ENCODE data around the gene LRRC43.
"Not testable (repeated sequence)": the region's sequence is repeated elsewhere in the genome, so short reads cannot be mapped to it uniquely, and the experiment has no call there.

Gene LRRC43

DNA sequence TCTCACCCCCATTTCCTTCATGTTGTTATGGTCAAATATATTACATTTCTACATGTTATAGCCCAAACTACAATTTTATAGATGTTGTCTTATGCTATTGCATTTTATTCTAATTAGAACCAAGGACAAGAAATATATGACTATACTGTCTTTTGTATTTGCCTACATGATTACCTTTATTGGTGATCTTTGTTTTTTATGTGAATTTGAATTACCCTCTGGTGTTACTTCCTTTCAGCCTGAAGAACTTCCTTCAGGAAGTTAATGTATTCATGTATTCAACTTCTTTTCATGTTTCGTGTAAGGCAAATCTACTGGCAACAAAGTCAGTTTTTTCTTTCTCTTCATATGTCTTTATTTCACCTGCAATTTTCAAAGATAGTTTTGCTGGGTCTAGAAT is 11.9 kb downstream of the LRRC43 start:
- no peak for DNase-seq (ENCODE audit: low spot score)

DNA sequence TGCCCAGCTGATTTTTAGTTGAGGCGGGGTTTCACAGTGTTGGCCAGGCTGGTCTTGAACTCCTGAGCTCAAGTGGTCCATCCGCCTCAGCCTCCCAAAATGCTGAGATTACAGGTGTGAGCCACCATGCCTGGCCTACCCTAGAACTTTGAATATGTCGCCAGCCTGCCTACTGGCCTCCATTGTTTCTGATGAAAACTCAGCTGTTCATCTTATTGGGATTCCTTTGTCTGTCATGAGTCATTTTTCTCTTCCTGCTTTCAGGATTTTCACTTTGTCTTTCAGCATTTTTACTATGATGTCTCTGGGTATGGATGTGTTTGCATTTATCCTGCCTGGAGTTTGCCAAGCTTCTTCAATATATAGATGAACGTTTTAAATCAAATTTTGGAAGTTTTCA is 12.5 kb downstream of the LRRC43 start:
- no peak for DNase-seq (ENCODE audit: low spot score)

DNA sequence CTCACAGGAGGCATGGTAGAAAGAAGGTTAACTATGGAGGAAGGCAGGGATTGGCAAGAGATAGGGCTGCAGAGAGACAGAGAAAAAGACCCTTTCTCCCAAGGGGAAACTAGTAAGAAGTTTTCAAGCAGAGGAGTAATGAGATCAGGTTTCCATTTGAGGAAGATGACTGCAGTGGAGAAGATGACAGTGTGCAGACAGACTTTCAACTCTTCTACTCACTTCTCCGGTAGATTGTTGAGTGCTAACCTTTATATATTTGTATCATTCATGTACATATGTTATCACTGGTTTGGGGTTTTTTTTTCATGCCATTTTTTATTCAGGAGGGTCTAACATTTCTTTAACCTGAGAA is 14.7 kb downstream of the LRRC43 start:
- DNase-seq (ENCODE audit: low spot score), result no peak

DNA sequence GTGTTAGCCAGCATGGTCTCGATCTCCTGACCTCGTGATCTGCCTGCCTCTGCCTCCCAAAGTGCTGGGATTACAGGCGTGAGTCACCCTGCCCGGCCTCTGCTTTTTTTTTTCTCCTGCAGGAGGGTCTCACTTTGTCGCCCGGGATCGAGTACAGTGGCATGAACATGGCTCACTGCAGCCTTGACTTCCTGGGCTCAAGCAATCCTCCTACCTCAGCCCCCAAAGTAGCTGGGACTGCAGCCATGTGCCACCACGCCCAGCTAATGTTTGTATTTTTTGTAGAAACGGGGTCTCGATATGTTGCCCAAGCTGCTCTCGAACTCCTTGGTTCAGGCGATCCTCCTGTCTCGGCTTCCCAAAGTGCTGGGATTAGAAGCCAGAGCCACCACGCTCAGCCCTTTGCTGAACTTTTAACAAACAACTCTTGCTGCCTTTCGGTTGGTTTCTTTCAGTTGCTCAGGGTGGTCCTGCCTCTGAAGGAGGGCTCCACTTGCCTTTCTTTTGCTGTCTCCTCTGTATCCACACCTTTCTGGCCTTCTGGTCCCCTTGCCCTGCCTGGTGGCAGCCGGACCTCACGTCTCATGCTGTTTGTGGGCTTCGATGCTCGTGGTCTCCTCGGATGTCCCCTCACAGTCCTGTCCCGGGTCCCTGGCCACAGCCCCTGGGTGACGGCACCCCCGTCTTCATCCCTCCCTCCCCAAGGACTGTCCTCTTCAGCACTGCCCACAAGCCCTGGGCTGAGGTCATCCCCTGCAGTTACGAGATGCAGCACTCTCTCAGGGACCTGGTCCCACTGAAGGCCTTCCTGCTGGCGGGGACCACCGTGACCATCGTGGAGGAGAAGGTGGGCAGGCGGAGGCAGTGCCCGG is 16.8 kb downstream of the LRRC43 start:
- DNase-seq (ENCODE audit: low spot score), result no peak

DNA sequence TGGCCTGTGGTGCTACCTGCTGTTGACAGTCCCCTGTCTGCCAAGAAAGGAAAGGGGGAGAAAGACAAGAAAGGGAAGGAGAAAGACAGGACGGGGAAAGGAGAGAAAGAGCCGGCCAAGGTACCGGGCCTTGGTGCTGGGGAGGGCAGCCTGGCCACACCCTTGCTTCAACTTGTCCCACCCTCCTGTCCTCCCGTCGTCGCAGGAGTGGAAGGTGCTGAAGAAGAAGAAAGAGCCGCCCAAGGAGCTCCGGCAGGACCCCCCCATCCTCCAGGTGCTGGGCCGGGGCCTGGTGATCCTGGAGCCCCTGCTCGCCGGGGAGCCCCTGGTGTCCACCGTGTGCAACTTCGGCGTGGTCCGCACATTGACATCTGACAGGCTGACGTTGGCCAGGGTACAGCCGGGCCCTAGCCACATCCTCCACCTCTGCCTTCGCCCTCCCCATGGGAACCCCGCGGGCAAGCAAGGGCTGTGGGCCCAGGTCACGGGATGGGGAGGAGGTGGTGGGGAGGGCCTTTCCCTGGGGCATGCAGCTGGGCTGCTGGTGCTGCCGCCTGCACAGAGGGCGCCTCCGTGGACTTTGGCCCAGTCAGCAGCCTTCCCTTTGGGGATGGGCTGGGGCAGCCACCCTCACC is 17.7 kb downstream of the LRRC43 start:
- DNase-seq (ENCODE audit: low spot score), result peak; percentile 58

DNA sequence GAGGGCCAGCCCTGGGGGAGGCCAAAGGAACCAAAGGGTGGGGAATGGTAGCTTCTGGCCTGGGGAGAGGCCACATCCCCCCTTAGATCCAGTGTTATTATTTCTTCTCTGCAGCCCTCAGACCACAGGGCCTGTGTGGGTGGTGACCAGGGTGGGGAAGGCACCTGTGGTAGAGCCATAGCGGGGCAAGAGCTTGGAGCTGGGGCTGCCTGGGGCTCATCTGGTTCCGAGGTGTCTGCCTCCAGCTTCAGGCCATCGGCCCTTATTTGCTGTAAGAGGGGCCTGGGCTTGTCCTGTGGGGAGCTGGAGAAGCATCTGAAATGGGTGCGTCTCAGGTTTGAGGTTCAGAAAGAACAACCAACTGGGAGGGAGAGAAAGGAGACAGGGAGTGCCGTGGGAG is 18.5 kb downstream of the LRRC43 start:
- DNase-seq (ENCODE audit: low spot score), result no peak

DNA sequence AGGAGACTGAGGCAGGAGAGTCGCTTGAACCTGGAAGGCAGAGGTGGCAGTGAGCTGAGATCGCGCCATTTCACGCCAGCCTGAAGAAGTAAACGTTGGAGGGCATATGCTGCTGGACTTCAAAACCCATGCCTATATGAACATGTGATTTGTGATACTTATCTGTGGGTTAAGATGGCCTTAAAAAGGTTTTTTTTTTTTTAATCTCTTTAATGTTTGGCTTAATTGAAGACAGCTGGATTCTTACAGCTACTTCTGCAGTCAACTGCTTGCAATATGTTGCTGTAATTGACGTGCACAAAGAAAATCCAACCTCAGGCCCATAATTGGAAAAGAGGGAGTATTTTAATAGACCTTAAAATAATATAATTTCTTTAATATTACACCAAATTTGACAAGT is 19.1 kb downstream of the LRRC43 start:
- DNase-seq (ENCODE audit: low spot score), result no peak

DNA sequence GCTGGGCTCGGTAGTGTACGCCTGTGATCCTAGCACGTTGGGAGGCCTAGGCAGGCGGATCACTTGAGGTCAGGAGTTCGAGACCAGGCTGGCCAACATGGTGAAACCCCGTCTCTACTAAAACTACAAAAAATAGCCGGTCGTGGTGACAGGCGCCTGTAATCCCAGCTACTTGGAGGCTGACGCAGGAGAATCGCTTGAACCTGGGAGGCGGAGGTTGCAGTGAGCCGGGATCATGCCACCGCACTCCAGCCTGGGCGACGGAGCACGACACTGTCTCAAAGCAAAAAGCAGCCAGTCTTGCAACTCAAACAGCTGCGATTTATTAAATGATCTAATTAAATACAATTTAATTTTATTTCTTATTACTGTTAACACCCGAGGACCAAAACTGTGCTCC is 19.9 kb downstream of the LRRC43 start:
- DNase-seq (ENCODE audit: low spot score), result not testable (repeated sequence)

DNA sequence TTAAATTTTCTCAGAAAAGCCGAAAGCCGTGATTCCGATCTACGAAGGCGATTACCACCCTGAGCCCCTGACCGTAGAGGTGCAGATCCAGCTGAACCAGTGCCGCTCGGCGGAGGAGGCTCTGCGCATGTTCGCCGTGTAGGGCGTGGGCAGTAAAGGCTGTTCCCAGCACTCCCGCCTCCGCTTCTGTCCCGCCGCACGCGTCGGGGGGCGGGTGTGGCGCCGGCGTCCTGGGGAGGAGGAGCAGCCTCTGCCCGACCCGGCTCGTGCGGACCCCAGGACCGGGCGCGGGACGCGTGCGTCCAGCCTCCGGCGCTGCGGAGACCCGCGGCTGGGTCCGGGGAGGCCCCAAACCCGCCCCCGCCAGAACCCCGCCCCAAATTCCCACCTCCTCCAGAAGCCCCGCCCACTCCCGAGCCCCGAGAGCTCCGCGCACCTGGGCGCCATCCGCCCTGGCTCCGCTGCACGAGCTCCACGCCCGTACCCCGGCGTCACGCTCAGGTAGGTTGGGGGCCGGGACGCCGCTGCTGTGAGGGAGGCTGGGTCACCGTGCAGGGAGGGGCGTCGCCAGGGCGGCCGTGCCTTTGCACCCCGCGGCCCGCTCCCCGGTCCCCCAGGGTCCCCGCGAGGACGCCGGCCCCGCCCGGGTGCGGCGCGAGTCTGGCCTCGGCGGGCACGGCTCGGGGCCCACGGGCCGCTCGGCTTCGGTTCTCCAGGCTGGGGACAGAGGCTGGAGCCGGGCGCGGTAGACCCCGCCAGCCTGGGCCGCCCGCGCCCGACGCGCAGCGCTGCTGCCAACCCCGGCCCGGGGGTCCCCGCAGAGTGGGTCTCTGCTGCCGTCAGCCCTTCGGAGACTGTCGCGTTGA is 20.6 kb downstream of the LRRC43 start, which contains the start of gene B3GNT4:
TSS of gene B3GNT4 (plus strand) at position 409 of the 866 bp plus-strand sequence. CDS start 910 bp downstream, outside the sequence.
- peak; percentile 90 for DNase-seq (ENCODE audit: low spot score)

DNA sequence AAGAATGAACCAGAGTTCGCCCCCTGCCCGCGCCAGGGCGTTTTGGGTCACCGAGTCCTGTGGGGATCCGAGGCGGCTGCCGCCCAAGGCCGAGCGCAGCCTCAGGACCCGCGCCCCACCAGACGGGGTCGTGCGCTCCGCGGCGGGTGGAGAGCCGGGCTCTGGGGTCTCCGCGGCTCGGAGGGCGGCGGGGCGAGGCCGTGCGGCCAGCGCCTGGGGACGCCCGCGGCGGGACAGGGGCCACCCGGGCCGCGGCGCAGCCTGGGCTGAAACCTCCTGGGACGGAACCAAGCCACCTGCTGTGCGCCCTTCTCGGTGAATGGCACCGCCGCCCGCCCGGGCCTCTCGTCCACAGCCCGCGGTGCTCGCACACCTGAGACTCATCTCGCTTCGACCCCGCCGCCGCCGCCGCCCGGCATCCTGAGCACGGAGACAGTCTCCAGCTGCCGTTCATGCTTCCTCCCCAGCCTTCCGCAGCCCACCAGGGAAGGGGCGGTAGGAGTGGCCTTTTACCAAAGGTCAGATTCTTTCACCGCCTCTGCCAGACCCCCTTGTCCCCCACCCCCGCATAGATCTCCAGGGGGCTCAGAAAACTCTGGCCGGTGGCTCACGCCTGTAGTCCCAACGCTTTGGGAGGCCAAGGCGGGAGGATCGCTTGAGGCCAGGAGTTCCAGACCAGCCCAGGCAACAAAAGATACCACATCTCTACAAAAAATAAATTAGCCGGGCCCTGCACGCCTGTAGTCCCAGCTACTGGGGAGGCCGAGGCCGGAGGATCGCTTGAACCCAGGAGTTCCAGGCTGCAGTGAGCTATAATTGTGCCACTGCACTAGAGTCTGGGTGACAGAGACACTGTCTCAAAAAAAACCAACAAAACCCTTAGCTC is 21.5 kb downstream of the LRRC43 start:
- DNase-seq (ENCODE audit: low spot score), result peak; percentile 41

DNA sequence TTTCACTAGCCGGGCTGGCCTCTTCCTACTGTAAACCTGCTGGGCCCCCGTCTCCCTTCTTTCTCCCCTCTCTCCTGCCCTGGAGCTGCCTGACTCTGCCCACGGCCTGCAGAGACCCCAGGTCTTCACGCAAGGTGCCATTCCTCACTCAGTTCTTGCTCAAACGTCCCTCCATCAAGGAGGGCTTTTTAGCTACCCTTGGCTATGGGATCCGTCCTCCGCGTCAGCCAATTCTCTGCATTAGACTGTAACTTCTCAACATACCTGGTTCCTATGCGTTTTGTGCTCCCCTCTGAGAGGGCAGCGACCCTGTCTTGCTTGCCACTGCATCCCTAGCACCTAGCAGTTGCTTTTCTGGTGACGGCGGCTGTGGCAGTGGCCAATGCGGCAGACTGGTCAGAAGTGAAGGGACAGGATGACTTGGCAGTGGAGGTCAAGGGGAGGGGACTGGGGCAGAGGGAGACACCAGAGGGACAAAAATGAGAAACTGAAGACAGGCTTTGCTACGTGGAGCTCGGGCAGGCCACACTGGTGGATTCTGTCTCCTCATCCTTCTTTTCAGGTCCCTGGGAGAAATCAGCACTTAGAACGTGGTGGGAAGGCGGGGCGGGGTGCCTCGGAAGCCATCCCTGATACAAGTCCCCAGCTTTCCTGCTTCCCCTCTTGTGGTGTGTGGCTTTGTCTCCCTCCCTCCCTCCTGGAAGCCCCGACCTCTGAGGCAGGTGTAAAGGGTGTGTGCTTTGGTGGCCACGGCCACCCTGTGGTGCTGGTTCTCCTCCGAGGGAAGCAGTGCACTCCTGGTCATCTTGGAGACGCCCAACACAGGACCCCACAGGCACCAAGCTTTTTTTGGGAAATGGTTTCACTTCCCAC is 22.4 kb downstream of the LRRC43 start:
- DNase-seq (ENCODE audit: low spot score), result no peak

DNA sequence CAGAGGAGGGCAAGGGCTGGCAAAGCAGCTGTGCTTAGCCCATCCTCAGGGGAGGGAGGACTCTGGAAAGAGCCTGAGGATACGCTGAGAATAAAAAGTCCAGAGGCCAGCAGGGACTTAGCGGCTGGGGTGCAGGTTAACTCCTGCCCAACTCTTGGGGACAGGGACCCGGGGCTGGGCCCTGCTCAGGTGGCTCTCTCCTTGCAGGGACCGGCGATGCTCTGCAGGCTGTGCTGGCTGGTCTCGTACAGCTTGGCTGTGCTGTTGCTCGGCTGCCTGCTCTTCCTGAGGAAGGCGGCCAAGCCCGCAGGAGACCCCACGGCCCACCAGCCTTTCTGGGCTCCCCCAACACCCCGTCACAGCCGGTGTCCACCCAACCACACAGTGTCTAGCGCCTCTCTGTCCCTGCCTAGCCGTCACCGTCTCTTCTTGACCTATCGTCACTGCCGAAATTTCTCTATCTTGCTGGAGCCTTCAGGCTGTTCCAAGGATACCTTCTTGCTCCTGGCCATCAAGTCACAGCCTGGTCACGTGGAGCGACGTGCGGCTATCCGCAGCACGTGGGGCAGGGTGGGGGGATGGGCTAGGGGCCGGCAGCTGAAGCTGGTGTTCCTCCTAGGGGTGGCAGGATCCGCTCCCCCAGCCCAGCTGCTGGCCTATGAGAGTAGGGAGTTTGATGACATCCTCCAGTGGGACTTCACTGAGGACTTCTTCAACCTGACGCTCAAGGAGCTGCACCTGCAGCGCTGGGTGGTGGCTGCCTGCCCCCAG is 23.4 kb downstream of the LRRC43 start:
- DNase-seq (ENCODE audit: low spot score), result no peak

DNA sequence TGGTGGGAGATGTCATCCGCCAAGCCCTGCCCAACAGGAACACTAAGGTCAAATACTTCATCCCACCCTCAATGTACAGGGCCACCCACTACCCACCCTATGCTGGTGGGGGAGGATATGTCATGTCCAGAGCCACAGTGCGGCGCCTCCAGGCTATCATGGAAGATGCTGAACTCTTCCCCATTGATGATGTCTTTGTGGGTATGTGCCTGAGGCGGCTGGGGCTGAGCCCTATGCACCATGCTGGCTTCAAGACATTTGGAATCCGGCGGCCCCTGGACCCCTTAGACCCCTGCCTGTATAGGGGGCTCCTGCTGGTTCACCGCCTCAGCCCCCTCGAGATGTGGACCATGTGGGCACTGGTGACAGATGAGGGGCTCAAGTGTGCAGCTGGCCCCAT is 24.1 kb downstream of the LRRC43 start:
- DNase-seq (ENCODE audit: low spot score), result no peak

DNA sequence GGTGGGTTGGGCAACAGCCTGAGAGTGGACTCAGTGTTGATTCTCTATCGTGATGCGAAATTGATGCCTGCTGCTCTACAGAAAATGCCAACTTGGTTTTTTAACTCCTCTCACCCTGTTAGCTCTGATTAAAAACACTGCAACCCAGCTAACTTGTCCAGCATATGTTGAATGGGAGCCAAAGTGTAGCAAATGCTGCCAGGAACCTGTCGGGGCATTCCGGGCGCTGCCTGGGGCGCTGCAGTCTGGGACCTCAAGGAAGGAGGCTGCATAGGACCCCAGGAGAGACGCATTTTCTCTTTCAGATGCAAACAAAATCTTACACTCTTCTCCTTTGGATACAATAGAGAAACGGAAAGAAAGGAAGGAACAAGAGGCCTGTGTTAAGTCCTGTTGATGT is 24.5 kb downstream of the LRRC43 start:
- DNase-seq (ENCODE audit: low spot score), result no peak

DNA sequence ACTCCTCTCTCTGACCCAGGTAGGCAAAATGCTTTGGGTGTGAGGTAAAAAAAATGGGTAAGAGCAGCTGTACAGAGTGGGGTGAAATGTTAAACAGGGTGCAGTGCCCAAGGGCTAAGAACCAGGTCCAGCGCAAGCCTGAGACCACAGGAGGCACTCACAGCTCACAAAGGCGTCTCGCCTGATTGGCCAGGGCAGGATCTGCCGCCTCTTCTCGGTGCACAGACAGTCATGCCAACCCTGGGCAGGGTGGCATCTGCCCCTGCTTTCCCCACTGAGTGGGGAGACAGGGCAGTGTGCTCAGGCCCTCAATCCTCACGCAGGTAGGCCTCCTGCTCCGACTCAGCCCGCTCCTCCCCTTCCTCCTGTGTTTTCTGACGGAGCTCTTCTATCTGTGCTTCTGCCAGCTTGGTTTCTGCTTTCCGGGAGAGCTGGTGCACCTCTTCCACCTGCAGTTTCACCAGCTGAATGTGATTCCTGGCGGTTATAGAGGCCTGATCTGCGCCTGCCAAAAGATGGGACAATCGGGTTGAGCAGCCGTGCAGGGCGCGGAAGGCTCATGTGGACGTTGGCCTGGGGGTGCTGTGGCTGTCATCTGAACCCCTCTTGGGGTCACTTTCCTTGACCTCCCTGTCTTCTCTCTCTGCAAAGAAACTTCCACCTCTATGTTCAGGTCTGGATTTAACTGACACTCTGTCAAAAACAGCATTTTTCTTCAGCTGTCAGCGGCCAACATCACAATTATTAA is 25.3 kb downstream of the LRRC43 start:
- no peak for DNase-seq (ENCODE audit: low spot score)

DNA sequence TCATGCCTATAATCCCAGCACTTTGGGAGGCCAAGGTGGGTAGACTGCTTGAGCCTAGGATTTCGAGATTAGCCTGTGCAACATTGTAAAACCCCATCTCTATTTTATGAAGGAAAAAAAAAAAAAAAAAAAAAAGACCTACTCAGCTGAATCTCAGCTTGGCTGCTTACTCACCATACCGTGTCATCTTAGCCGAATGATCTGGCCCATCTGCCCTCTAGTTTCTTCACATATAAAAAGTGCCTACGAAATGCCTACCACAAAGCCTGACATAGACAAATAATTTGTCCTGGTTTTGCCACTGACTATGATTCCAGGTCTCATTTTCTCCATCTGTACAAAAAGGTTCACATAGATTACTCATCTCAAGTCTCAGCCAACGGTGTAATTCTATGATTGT is 32.8 kb downstream of the LRRC43 start:
- no peak for DNase-seq (ENCODE audit: low spot score)

DNA sequence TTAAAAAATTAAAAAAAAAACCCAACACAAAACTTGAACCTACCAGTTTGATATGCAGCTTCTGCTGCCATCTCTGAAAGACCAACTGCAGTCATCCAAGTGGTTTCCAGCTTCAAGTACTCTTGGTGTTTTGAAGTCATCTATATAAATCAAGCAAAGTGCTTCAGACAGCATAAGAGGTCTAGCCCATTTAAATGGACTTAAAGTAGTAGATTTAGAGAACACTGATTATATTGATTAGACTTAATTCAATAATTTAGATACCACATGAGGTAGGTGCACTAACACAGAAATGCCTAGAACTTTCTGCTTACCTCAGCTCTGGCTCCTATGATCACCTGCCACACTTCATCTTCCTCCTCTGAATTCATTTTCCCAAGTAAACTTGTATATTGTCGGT is 33.5 kb downstream of the LRRC43 start:
- DNase-seq (ENCODE audit: low spot score), result no peak

DNA sequence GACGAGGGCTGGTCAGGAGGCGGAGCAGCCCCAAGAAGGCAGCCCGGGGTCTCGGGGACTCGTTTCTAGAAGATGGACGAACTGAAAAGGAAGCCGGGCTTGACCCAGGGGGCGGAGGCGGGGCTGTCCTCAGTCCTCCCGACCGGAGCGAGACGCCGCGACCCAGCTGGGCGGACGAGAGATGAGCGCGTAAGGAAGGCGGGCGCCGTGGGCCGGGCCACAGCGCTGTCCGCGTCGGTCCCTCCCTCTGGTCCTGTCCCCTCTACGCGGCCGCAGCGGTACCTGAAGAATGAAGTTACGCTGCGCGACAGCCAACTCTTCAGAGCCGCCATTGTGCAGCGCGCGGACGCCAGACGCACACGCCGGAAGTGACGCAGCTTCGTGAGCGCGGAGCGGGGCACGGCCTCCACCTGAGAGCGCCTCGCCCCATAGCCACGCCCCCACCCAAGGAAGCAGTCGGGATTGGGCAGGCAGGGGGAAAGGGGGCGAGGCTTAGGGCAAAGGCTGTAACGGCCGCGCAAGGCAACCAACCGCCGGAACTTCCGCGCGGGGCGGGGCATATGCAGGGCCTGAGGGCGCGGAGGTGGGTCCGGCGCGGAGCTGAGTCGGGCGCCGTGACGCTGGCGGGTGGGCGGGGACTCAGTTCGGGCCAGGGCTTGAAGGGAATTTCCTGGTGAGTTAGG is 42.9 kb downstream of the LRRC43 start, which contains the start of gene DIABLO:
TSS of gene DIABLO (minus strand) at position 370 of the 683 bp plus-strand sequence. CDS start at position 332, 38 bp downstream.
- peak; percentile 97 for DNase-seq (ENCODE audit: low spot score)
